Uterus (tissue), 4 donors: ENCODE data around the gene GRM1. TPM values are rescaled to one million over a fixed set of nuclear protein-coding genes. Genes with fewer than 3 reads are reported as not detected.

ENCODE experiments used
- DNase-seq, 2 donors: peaks; one replicate each; pipeline ENCODE4 v3.0.0-alpha.2; 2019 to 2020
- H3K27ac ChIP-seq, 2 donors: fragments of 200-600 bp; sonication (generic); 1 replicate in 1 of 2; 2 replicates in 1 of 2; pipeline ENCODE4 v1.5.1; 2016 to 2018
- H3K27me3 ChIP-seq, 2 donors: fragments of 200-600 bp; sonication (generic); one replicate each; pipeline ENCODE4 v1.5.1; 2018 to 2019; ENCODE audit warnings: control low read depth in 1 of 2
- H3K36me3 ChIP-seq, 2 donors: fragments of 200-600 bp; sonication (generic); one replicate each; pipeline ENCODE4 v1.5.1; 2019; ENCODE audit warnings: control low read depth in 1 of 2
- H3K4me1 ChIP-seq, 2 donors: fragments of 200-600 bp; sonication (generic); one replicate each; pipeline ENCODE4 v1.5.1; 2018 to 2019; ENCODE audit warnings: control low read depth in 1 of 2
- H3K4me3 ChIP-seq, 2 donors: fragments of 200-600 bp; sonication (generic); 1 replicate in 1 of 2; 2 replicates in 1 of 2; pipeline ENCODE4 v1.5.1; 2018 to 2019; ENCODE audit warnings: mild to moderate bottlenecking in 1 of 2
- H3K9me3 ChIP-seq, 2 donors: fragments of 200-600 bp; sonication (generic); one replicate each; pipeline ENCODE4 v1.5.1; 2019; ENCODE audit warnings: control low read depth in 1 of 2
- POLR2A ChIP-seq, 2 donors: fragments of 450-650 bp; IDR thresholded peaks; one replicate each; pipeline ENCODE4 v1.6.1; 2016; ENCODE audit warnings: antibody characterized with exemption in 2 of 2, mild to moderate bottlenecking in 1 of 2, moderate library complexity in 1 of 2
- intact Hi-C: fragments of 100-400 bp; cut with DNase I; formaldehyde crosslinking; loops from one replicate; pipeline ENCODE4 v1.15.1; 2023; ENCODE audit warnings: low total_unique reads
- total RNA-seq, 4 donors: library from RNA; depleted of rRNA in 3 of 4; stranded (reverse); fragments of >200 nt in 3 of 4; gene quantifications; one replicate each; pipeline versions ENCODE4 v1.1.0 to v1.2.4, GENCODE V29; 2014 to 2023
- TF ChIP-seq, protein P1 (sequence below), 4 experiments: fragments of 200-600 bp in 2 of 4; fragments of 450-650 bp in 2 of 4; sonication (generic) in 2 of 4; IDR thresholded peaks; one replicate each; pipeline ENCODE4 v1.5.1; 2016 to 2019; ENCODE audit warnings: antibody characterized with exemption in 4 of 4, mild to moderate bottlenecking in 2 of 4, moderate library complexity in 1 of 4
- donor health status: DM: yes; HTN: yes; CAD: no.

GRM1 gene
- total RNA-seq, 4 donors from 2014 or later, result 0.07 to 0.12 TPM; not detected in 2

DNA sequence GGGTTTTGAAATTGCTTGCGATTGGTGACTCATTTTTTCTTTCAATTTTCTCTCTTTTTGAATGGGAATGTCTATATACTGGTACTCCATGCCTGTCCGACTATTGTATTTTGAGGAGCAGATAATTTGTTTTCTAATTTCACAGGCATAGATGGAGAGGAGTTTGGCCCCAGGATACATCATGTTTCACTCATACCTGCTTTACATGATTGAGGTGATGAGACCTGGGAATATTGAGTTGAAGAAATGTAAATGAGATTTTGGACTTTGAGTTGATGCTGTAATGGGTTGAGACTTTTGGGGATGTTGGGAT lies 261.7 kb downstream of the GRM1 start:
- no peaks in the 10 kb centered on the region for H3K36me3 ChIP-seq
- no peak for DNase-seq
- no peak overlapping the region for H3K4me3 ChIP-seq
- no peaks in the 10 kb centered on the region for H3K9me3 ChIP-seq
- no peaks in the 10 kb centered on the region for H3K27me3 ChIP-seq
- H3K4me1 ChIP-seq, result no peaks in the 10 kb centered on the region
- no peak overlapping the region for H3K27ac ChIP-seq
- intact Hi-C loops, result no loop called here
- no peak for TF ChIP-seq POLR2A (IDR thresholded peaks at IDR 0.05)
- TF ChIP-seq, protein P1, sequence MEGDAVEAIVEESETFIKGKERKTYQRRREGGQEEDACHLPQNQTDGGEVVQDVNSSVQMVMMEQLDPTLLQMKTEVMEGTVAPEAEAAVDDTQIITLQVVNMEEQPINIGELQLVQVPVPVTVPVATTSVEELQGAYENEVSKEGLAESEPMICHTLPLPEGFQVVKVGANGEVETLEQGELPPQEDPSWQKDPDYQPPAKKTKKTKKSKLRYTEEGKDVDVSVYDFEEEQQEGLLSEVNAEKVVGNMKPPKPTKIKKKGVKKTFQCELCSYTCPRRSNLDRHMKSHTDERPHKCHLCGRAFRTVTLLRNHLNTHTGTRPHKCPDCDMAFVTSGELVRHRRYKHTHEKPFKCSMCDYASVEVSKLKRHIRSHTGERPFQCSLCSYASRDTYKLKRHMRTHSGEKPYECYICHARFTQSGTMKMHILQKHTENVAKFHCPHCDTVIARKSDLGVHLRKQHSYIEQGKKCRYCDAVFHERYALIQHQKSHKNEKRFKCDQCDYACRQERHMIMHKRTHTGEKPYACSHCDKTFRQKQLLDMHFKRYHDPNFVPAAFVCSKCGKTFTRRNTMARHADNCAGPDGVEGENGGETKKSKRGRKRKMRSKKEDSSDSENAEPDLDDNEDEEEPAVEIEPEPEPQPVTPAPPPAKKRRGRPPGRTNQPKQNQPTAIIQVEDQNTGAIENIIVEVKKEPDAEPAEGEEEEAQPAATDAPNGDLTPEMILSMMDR (IDR thresholded peaks at IDR 0.05), result no peak

DNA sequence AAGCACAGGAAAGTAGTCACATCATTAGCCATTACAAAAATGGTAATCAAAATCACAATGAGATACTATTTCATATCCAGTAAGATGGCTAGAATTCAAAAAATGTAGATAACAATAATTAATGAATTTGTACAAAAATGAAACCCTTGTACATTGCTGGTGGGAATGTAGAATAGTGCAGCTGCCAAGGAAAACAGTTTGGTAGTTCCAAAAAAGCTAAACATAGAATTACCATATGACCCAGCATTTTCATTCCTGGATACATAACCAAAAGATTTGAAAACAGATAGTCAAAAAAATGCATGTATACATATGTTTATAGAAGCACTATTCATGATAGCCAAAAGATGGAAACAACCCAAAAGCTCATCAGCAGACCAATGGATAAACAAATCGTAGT lies 263.6 kb downstream of the GRM1 start:
- no peak overlapping the region for H3K4me3 ChIP-seq
- H3K27me3 ChIP-seq, result no peaks in the 10 kb centered on the region
- no peak for DNase-seq
- H3K9me3 ChIP-seq, result no peaks in the 10 kb centered on the region
- no peaks in the 10 kb centered on the region for H3K4me1 ChIP-seq
- H3K36me3 ChIP-seq, result no peaks in the 10 kb centered on the region
- no peak for TF ChIP-seq POLR2A (IDR thresholded peaks at IDR 0.05)
- TF ChIP-seq, protein P1 (IDR thresholded peaks at IDR 0.05), result no peak
- H3K27ac ChIP-seq, result no peak overlapping the region
- intact Hi-C loops, result no loop called here

DNA sequence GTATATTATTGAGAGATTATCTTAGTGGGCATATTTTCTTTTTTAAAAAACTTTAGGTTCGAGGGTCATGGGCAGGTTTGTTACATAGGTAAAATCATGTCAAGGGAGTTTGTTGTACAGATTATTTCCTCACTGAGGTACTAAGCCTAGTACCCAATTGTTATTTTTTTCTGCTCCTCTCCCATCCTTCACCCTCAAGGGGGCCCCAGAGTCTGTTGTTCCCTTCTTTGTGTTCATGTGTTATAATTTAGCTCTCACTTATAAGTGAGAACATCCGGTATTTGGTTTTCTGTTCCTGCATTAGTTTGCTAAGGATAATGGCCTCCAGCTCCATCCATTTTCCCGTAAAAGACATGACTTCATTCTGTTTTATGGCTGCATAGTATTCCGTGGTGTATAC lies 266.8 kb downstream of the GRM1 start:
- H3K4me1 ChIP-seq, result no peaks in the 10 kb centered on the region
- intact Hi-C loops, result no loop called here
- TF ChIP-seq, protein P1 (IDR thresholded peaks at IDR 0.05), result no peak
- TF ChIP-seq POLR2A (IDR thresholded peaks at IDR 0.05), result no peak
- H3K4me3 ChIP-seq, result no peak overlapping the region
- no peaks in the 10 kb centered on the region for H3K27me3 ChIP-seq
- no peaks in the 10 kb centered on the region for H3K9me3 ChIP-seq
- DNase-seq, result no peak
- no peaks in the 10 kb centered on the region for H3K36me3 ChIP-seq
- H3K27ac ChIP-seq, result no peak overlapping the region

DNA sequence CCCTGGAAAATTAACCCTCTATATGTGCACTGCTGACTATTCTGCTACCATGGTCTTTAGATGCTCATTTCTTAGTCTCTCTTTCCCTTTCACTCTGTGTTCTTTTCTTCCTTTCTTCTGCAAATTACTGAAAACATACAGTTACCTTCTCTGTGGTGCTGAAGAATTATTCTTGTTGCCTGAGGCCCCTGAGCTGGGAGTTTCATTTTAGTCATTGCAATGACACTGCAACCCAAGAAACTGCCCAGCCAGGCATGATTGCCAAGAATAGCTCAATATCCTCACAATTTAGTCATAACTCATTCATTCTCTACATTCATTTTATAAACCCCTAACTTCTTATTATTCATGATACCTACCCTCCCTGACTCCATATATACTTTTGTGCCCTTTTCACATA lies 269.0 kb downstream of the GRM1 start:
- intact Hi-C loops, result no loop called here
- no peak for TF ChIP-seq POLR2A (IDR thresholded peaks at IDR 0.05)
- TF ChIP-seq, protein P1 (IDR thresholded peaks at IDR 0.05), result no peak
- H3K4me3 ChIP-seq, result no peak overlapping the region
- H3K27me3 ChIP-seq, result no peaks in the 10 kb centered on the region
- no peaks in the 10 kb centered on the region for H3K36me3 ChIP-seq
- H3K9me3 ChIP-seq, result no peaks in the 10 kb centered on the region
- H3K27ac ChIP-seq, result no peak overlapping the region
- DNase-seq, result no peak
- no peaks in the 10 kb centered on the region for H3K4me1 ChIP-seq

DNA sequence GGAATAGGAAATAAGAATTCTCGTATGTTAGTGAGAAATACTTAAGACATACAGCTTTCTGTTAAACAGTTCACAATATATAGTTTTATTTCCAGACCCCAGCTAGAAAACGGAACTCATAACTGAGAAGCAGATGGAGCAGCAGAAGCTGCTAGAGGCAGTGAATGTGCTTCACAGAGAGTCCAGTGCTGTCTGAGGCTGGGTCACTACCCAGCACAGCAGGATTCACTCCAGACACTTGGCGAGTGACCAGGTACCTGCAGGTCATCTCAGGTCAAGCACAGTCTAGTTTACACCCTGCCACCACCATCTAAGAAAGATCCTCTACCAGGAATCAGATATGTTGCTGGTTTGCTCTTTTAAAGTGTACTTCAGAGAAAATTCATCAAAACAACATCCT lies 271.7 kb downstream of the GRM1 start:
- Histone ChIP-seq H3K4me3 (no peak overlapping the region), H3K27ac (no peak overlapping the region), H3K36me3 (no peaks in the 10 kb centered on the region), H3K4me1 (no peaks in the 10 kb centered on the region), H3K9me3 (no peaks in the 10 kb centered on the region), H3K27me3 (no peaks in the 10 kb centered on the region)
- DNase-seq, result no peak
- TF ChIP-seq POLR2A (IDR thresholded peaks at IDR 0.05), result no peak
- TF ChIP-seq, protein P1 (IDR thresholded peaks at IDR 0.05), result no peak
- intact Hi-C loops, result no loop called here
